Measurements from ENCODE around the gene RAB7A. TPM values are rescaled to one million over a fixed set of nuclear protein-coding genes. Genes with fewer than 3 reads are reported as not detected.
A peak's percentile ranks its signal among the peaks of the same experiment; 100 is the strongest.

RAB7A gene
- total RNA-seq, 3 donors from 2014 or later (not counting 1 experiment from before 2014, with no cell fraction given): 218 to 233 (median 224) TPM

DNA sequence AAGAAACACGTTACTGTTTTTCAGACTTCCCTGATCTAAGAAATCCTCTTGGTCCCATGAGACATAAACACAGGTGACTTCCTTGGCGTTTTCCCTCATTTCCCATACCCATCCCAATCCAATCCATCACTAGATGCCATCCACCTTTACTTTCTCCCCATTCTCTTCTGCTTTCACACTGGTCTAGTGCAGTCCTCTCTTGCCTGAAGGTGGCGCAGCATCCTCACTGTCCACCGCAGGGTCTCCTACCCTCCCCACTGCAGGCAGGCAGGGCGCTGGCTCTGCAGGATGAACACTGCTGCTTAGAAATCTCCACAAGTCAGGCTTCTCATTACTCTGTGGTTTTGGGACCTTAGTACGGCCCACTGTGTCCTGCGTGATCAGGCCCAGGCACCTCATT lies 58.2 kb downstream of the RAB7A start:
- Mint-ChIP-seq H3K27ac (peak overlapping the region; percentile 39 to 65), H3K4me1 (peaks cover 83% of the 10 kb centered on the region in 2 donors), H3K9me3 (no peaks in the 10 kb centered on the region), H3K27me3 (ENCODE audit: low read depth in 2 of 2) (no peaks in the 10 kb centered on the region), H3K4me3 (no peak overlapping the region), H3K36me3 (no peaks in the 10 kb centered on the region)
- TF ChIP-seq, protein P1, sequence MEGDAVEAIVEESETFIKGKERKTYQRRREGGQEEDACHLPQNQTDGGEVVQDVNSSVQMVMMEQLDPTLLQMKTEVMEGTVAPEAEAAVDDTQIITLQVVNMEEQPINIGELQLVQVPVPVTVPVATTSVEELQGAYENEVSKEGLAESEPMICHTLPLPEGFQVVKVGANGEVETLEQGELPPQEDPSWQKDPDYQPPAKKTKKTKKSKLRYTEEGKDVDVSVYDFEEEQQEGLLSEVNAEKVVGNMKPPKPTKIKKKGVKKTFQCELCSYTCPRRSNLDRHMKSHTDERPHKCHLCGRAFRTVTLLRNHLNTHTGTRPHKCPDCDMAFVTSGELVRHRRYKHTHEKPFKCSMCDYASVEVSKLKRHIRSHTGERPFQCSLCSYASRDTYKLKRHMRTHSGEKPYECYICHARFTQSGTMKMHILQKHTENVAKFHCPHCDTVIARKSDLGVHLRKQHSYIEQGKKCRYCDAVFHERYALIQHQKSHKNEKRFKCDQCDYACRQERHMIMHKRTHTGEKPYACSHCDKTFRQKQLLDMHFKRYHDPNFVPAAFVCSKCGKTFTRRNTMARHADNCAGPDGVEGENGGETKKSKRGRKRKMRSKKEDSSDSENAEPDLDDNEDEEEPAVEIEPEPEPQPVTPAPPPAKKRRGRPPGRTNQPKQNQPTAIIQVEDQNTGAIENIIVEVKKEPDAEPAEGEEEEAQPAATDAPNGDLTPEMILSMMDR (IDR thresholded peaks at IDR 0.05): peak; percentile 29
- Histone ChIP-seq H3K27ac (ENCODE audit: low read length) (no peak overlapping the region), H3K9me3 (ENCODE audit: control insufficient read depth, insufficient read depth, low read length) (no peaks in the 10 kb centered on the region), H3K4me3 (ENCODE audit: low read length) (no peak overlapping the region), H3K4me1 (ENCODE audit: control insufficient read depth, insufficient read depth, low read length) (peaks cover 34% of the 10 kb centered on the region), H3K36me3 (ENCODE audit: control insufficient read depth, insufficient read depth, low read length) (no peaks in the 10 kb centered on the region), H3K27me3 (ENCODE audit: control insufficient read depth, insufficient read depth, low read length) (no peaks in the 10 kb centered on the region)
- 59% methylated on average over 7 of the region's 7 CpGs for WGBS (ENCODE audit: insufficient coverage)
- ATAC-seq (peak; percentile 57 to 70 (median 67)), DNase-seq (peak in 1 of 2 donors; percentile 74)
- intact Hi-C loops (cut with micrococcal nuclease): no loop called here

DNA sequence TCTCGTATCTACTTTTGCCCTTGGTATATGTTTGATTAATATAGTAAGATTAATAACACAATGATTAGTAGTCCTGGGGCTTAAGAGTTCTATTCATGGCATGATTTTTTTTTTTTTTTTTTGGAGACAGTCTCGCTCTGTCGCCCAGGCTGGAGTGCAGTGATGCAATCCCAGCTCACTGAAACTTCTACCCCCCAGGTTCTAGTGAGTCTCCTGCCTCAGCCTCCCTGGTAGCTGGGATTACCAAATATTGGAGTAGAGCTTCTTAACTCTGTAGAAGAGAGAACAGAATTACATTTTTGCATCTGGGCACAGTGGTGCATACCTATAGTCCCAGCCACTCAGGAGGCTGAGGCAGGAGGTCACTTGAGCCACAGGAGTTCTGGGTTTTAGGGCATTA lies 58.9 kb downstream of the RAB7A start:
- no peaks in the 10 kb centered on the region for H3K36me3 ChIP-seq (ENCODE audit: control insufficient read depth, insufficient read depth, low read length)
- H3K27ac Mint-ChIP-seq: peak overlapping the region; percentile 39 to 65
- ATAC-seq (no peak), DNase-seq (no peak)
- H3K4me3 ChIP-seq (ENCODE audit: low read length): no peak overlapping the region
- no peaks in the 10 kb centered on the region for H3K27me3 ChIP-seq (ENCODE audit: control insufficient read depth, insufficient read depth, low read length)
- no CpG with 5 or more reads among the region's 3 CpGs for WGBS (ENCODE audit: insufficient coverage)
- TF ChIP-seq, protein P1 (IDR thresholded peaks at IDR 0.05): no peak
- intact Hi-C loops (cut with micrococcal nuclease): loop anchor here (5.0 kb wide), 1 partner anchor 33 kb away; no protein-coding TSS in a partner anchor
- peaks cover 36% of the 10 kb centered on the region for H3K4me1 ChIP-seq (ENCODE audit: control insufficient read depth, insufficient read depth, low read length)
- no peak overlapping the region for H3K27ac ChIP-seq (ENCODE audit: low read length)
- H3K27me3 Mint-ChIP-seq (ENCODE audit: low read depth in 2 of 2): no peaks in the 10 kb centered on the region
- H3K9me3 ChIP-seq (ENCODE audit: control insufficient read depth, insufficient read depth, low read length): no peaks in the 10 kb centered on the region
- no peaks in the 10 kb centered on the region for H3K9me3 Mint-ChIP-seq
- H3K4me1 Mint-ChIP-seq: peaks cover 79 to 80% of the 10 kb centered on the region in 2 donors
- no peaks in the 10 kb centered on the region for H3K36me3 Mint-ChIP-seq
- H3K4me3 Mint-ChIP-seq: no peak overlapping the region

DNA sequence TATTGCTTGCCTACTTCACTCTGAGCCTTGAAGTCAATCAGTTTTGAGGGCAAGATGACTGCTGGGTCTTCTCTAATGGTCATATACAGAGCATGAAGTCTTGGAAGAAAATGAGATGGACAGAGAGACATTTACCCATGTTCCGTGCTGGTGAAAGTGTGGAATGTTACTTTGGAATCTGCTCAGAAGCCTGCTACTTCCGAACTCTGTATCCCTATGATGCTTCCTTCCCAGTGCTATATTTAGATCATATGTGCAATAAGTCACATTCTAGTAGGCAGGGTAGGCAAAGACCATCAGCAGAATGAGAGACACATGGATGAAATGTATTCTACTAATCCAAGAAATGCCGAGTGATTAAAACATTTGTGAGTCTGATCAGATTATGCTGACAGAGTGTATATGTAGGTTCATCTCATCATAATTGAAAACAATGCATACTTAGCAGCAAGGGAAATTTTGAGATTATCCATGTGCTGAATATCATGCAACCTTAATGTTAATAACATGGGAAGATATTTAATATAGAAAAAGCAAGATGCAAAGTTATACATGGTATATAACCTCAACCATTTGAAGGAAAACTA lies 60.5 kb downstream of the RAB7A start:
- Mint-ChIP-seq H3K4me3 (no peak overlapping the region), H3K27ac (peak overlapping the region; percentile 80 to 83), H3K27me3 (ENCODE audit: low read depth in 2 of 2) (no peaks in the 10 kb centered on the region), H3K9me3 (no peaks in the 10 kb centered on the region), H3K4me1 (peaks cover 71 to 76% of the 10 kb centered on the region in 2 donors), H3K36me3 (no peaks in the 10 kb centered on the region)
- no peak overlapping the region for H3K27ac ChIP-seq (ENCODE audit: low read length)
- H3K36me3 ChIP-seq (ENCODE audit: control insufficient read depth, insufficient read depth, low read length): no peaks in the 10 kb centered on the region
- no peaks in the 10 kb centered on the region for H3K9me3 ChIP-seq (ENCODE audit: control insufficient read depth, insufficient read depth, low read length)
- peaks cover 37% of the 10 kb centered on the region for H3K4me1 ChIP-seq (ENCODE audit: control insufficient read depth, insufficient read depth, low read length)
- TF ChIP-seq, protein P1 (IDR thresholded peaks at IDR 0.05): no peak
- no peaks in the 10 kb centered on the region for H3K27me3 ChIP-seq (ENCODE audit: control insufficient read depth, insufficient read depth, low read length)
- H3K4me3 ChIP-seq (ENCODE audit: low read length): no peak overlapping the region
- no peak for ATAC-seq
- no peak for DNase-seq
- 93% methylated on average over 2 of the region's 3 CpGs for WGBS (ENCODE audit: insufficient coverage)
- intact Hi-C loops (cut with micrococcal nuclease): loop anchor here (5.0 kb wide), 1 partner anchor 34 kb away; no protein-coding TSS in a partner anchor
